IPS-15b (cell line): ENCODE measurements around the gene NEURL1B.
A peak's percentile ranks its signal among the peaks of the same experiment; 100 is the strongest.

Source experiments
- H3K27me3 ChIP-seq: one replicate; pipeline ENCODE4 v1.6.1; 2013; ENCODE audit warnings: low read length; ENCODE audit not compliant: control insufficient read depth, insufficient read depth
- H3K36me3 ChIP-seq: one replicate; pipeline ENCODE4 v1.6.1; 2013; ENCODE audit warnings: low read length; ENCODE audit not compliant: control insufficient read depth, insufficient read depth
- H3K4me1 ChIP-seq: one replicate; pipeline ENCODE4 v1.6.1; 2013; ENCODE audit warnings: mild to moderate bottlenecking, low read length; ENCODE audit not compliant: control insufficient read depth, insufficient read depth
- H3K4me3 ChIP-seq: one replicate; pipeline ENCODE4 v1.5.1; 2013; ENCODE audit warnings: low read depth, low read length
- H3K9ac ChIP-seq: one replicate; pipeline ENCODE4 v1.6.1; 2013; ENCODE audit warnings: low read depth, mild to moderate bottlenecking, low read length
- H3K9me3 ChIP-seq: one replicate; pipeline ENCODE4 v1.6.1; 2013; ENCODE audit warnings: mild to moderate bottlenecking, low read length; ENCODE audit not compliant: control insufficient read depth, insufficient read depth

NEURL1B gene

GRCh38 chr5:172637110-172637580 is 3.9 kb upstream of the NEURL1B start:
- no peaks in the 10 kb centered on the region for H3K9me3 ChIP-seq
- no peak overlapping the region for H3K9ac ChIP-seq
- peaks cover 16% of the 10 kb centered on the region for H3K27me3 ChIP-seq
- H3K4me3 ChIP-seq = no peak overlapping the region
- H3K4me1 ChIP-seq = no peaks in the 10 kb centered on the region
- no peaks in the 10 kb centered on the region for H3K36me3 ChIP-seq

GRCh38 chr5:172637740-172638139 is 3.3 kb upstream of the NEURL1B start:
- H3K27me3 ChIP-seq = peaks cover 21% of the 10 kb centered on the region

DNA sequence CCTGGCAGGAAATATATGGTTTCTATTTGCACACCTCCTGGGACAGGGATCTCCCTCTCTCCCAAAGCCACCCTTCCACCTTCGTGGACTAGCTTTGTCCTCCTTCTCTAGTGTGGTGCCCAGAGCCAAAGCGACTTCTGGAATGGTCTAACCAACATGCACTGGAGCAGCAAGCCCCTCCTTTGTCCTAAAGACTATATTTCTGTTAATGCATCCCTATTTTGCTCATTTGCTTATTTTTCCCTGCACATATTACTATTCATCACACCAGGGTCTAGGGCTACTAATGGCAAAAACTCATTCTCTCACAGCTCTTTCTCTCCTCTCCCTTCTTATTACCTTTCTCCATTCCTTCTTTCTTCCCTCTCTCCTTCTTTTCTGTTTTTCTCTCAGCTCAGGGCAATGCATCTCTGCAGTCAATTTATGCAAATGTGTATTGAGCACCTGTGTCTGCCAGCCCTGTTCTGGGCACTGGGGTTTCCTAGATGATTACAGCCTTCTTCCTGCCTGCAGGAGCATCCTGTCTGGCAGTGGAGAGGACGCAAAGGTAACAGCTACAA is 2.8 kb upstream of the NEURL1B start:
- H3K36me3 ChIP-seq = no peaks in the 10 kb centered on the region
- H3K4me3 ChIP-seq = no peak overlapping the region
- H3K9ac ChIP-seq = no peak overlapping the region
- H3K4me1 ChIP-seq = peaks cover 2% of the 10 kb centered on the region
- no peaks in the 10 kb centered on the region for H3K9me3 ChIP-seq
- H3K27me3 ChIP-seq = peaks cover 26% of the 10 kb centered on the region

More at GRCh38 chr5:172637740-172638139, 3.3 kb upstream of the NEURL1B start:
- Histone ChIP-seq H3K4me3 (no peak overlapping the region), H3K4me1 (peaks cover 2% of the 10 kb centered on the region), H3K9me3 (no peaks in the 10 kb centered on the region), H3K9ac (no peak overlapping the region), H3K36me3 (no peaks in the 10 kb centered on the region)

GRCh38 chr5:172640139-172640538 is 924 bp upstream of the NEURL1B start:
- H3K27me3 ChIP-seq = peaks cover 29% of the 10 kb centered on the region
- H3K36me3 ChIP-seq = no peaks in the 10 kb centered on the region
- H3K4me3 ChIP-seq = peak overlapping the region; percentile 54
- H3K9me3 ChIP-seq = no peaks in the 10 kb centered on the region
- no peak overlapping the region for H3K9ac ChIP-seq
- H3K4me1 ChIP-seq = peaks cover 2% of the 10 kb centered on the region

- peaks cover 29% of the 10 kb centered on the region for H3K27me3 ChIP-seq
- H3K9ac ChIP-seq = no peak overlapping the region
- no peaks in the 10 kb centered on the region for H3K36me3 ChIP-seq
- H3K4me3 ChIP-seq = peak overlapping the region; percentile 69
- H3K4me1 ChIP-seq = peaks cover 2% of the 10 kb centered on the region
- no peaks in the 10 kb centered on the region for H3K9me3 ChIP-seq
Observed at GRCh38 chr5:172641359-172642050, 442 bp downstream of the NEURL1B start.

DNA sequence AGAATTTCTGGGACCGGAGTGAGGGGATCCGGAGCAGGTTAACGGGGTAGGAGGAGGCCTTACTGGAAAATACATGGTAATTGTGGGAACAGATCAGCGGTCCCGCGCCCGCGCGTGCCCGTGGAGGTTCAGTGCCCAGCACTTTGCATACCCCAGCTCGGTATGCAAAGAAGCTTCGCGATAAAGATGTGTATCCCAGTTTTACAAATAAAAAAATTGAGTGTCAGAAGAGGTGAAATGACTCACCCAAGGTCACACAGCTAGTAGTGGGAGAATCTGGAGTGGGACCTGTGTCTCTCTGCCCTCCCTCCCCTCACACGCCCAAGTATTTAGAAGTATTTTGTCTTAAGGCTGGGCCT is 967 bp downstream of the NEURL1B start:
- no peaks in the 10 kb centered on the region for H3K9me3 ChIP-seq
- H3K9ac ChIP-seq = no peak overlapping the region
- peak overlapping the region; percentile 69 for H3K4me3 ChIP-seq
- peaks cover 2% of the 10 kb centered on the region for H3K4me1 ChIP-seq
- peaks cover 29% of the 10 kb centered on the region for H3K27me3 ChIP-seq
- H3K36me3 ChIP-seq = no peaks in the 10 kb centered on the region

DNA sequence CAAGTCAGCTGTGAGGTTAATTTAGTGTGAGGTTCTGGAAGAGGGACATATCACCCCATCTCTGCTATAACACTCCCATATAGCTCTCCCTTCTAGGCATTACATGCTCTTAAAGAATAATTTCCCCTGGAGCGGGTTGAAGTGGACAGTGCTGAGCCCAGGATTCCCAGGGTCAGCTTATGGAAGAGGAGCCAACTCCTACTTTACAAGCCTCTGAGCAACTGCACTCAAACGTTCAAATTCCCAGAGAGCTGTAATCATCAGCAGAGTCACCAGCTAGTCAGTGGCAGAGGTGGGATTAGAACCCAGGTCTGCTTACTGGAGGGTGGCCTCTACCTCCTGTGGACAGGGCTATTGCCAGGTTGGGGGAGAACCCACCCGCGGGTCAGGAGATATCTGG is 1.4 kb downstream of the NEURL1B start:
- Histone ChIP-seq H3K9me3 (no peaks in the 10 kb centered on the region), H3K36me3 (no peaks in the 10 kb centered on the region), H3K4me3 (peak overlapping the region; percentile 69), H3K27me3 (peaks cover 29% of the 10 kb centered on the region), H3K4me1 (peaks cover 2% of the 10 kb centered on the region), H3K9ac (no peak overlapping the region)

- no peak overlapping the region for H3K4me3 ChIP-seq
- peaks cover 29% of the 10 kb centered on the region for H3K27me3 ChIP-seq
- peaks cover 2% of the 10 kb centered on the region for H3K4me1 ChIP-seq
- H3K9me3 ChIP-seq = no peaks in the 10 kb centered on the region
- no peak overlapping the region for H3K9ac ChIP-seq
- no peaks in the 10 kb centered on the region for H3K36me3 ChIP-seq
Observed at GRCh38 chr5:172642926-172643871, 2.1 kb downstream of the NEURL1B start.

GRCh38 chr5:172644266-172644665 is 3.2 kb downstream of the NEURL1B start:
- Histone ChIP-seq H3K4me3 (no peak overlapping the region), H3K9me3 (no peaks in the 10 kb centered on the region), H3K9ac (no peak overlapping the region), H3K36me3 (no peaks in the 10 kb centered on the region), H3K27me3 (peaks cover 27% of the 10 kb centered on the region), H3K4me1 (peaks cover 2% of the 10 kb centered on the region)

DNA sequence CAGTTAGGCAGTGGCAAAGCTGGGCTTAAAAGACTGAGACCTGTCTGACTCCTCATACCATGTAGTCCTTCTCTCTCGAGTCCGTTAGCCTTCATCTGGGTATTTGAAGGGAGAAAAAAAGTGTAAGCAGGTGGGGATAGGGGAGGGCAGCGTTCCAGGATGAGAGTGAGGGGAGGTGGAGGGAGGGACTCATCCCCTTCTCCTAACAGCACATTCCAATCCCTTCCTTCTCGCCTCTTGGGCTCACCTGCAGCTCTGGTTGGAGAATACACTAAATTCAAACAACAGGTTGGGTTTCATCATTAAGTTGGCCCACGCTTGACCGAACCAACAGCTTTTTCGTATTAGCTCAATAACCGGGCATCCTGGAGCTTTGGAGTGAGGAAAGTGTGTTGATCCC is 3.6 kb downstream of the NEURL1B start:
- H3K4me1 ChIP-seq = peaks cover 2% of the 10 kb centered on the region
- peaks cover 26% of the 10 kb centered on the region for H3K27me3 ChIP-seq
- H3K9ac ChIP-seq = no peak overlapping the region
- no peaks in the 10 kb centered on the region for H3K9me3 ChIP-seq
- no peak overlapping the region for H3K4me3 ChIP-seq
- H3K36me3 ChIP-seq = no peaks in the 10 kb centered on the region

DNA sequence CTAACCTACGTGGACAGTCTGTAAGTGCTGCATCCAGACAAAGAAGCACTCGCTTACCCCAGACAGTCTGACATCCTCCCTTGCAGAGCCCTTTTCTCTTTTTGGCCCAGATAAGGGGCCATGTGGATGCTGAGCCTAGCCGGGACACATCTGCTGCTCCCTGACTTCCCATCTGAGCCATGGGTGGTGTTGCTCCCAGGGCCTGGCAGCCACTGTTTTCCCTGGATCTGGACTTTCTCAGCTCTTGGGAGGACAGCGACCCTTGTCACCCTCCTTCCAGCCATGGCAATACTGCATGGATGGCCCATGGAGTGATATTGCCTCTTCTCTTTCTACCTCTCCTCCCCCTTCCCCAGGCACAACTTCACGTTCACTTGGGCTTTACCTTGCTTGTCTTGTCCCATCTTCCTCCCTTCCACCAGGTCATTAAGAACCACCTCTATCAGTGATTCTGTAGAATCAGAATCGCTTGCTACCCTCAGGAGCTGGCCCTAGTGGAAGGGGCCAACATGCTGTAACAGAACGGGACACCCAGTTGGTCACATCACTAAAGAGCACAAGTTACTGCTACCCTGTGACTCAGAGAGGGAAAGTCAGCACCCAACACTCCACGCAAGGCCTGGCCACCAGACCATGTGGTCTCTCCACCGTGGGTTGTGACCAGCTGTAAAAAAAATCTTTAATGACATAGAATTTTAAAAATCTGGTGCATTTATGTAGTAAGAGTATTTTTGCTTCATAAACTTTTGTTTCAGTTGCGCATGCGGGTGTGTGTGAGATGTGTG is 4.4 kb downstream of the NEURL1B start:
- Histone ChIP-seq H3K9me3 (no peaks in the 10 kb centered on the region), H3K4me3 (no peak overlapping the region), H3K9ac (no peak overlapping the region), H3K4me1 (peaks cover 2% of the 10 kb centered on the region), H3K36me3 (no peaks in the 10 kb centered on the region), H3K27me3 (peaks cover 18% of the 10 kb centered on the region)
